Panc1 (cell line): Measurements from ENCODE around the gene TBX20.

Experiments used
- CTCF ChIP-seq: fragments of 450-650 bp; IDR thresholded peaks from 2 replicates; pipeline ENCODE4 v1.5.1; 2017; ENCODE audit warnings: mild to moderate bottlenecking
- POLR2AphosphoS5 ChIP-seq: IDR thresholded peaks from 2 replicates; pipeline ENCODE4 v1.6.1; 2012; ENCODE audit warnings: mild to moderate bottlenecking, low read depth, low read length, moderate library complexity
- SIN3A ChIP-seq: IDR thresholded peaks from 2 replicates; pipeline ENCODE4 v1.6.1; 2012; ENCODE audit warnings: low read depth, mild to moderate bottlenecking, low read length, moderate library complexity, borderline replicate concordance; ENCODE audit not compliant: insufficient read depth

DNA sequence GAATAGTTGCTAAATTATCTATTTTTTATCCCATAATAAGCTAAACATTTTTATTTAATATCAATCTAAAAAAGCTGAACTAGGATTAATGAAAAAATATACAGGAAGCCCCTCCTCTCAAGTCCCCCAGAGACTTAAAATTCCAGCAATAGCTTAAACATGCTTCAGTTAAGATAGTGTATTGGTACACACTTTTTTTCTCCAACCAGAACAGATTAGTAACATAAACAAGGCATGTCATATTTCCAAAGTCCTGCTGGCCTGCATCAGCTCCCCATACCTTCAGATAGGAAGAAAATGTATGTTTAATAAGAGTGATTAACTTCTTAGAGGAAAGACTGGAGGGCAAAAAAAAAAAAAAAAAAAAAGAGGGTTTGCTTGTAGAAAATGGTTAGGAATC lies 7.1 kb downstream of the TBX20 start:
- TF ChIP-seq CTCF, result no peak
- TF ChIP-seq POLR2AphosphoS5, result no peak
- no peak for TF ChIP-seq SIN3A
